GM23338 (cell line): ENCODE measurements around the gene BRF1. TPM values are rescaled to one million over a fixed set of nuclear protein-coding genes. Genes with fewer than 3 reads are reported as not detected.

Experiments used
- ATAC-seq: fragments of 200-7000 bp; cut with Tn5 transposase; 3 replicates; pipeline ENCODE4 v1.9.1; 2020
- DNase-seq: peaks from one replicate; pipeline ENCODE4 v3.0.0-alpha.2; 2015; ENCODE audit warnings: low spot score
- H2AFZ ChIP-seq: fragments of 200-600 bp; sonication (generic); 2 replicates; pipeline ENCODE4 v1.8.0; 2016; ENCODE audit warnings: antibody characterized with exemption, mild to moderate bottlenecking, moderate library complexity
- H3F3A ChIP-seq: fragments of 200-600 bp; sonication (generic); replicated peaks from 2 replicates; pipeline ENCODE4 v1.8.0; 2017; ENCODE audit warnings: antibody characterized with exemption, mixed run types, low read depth
- H3K27ac ChIP-seq: fragments of 200-600 bp; sonication (generic); 2 replicates; pipeline ENCODE4 v1.6.1; 2016; ENCODE audit warnings: low read depth
- H3K27me3 ChIP-seq: fragments of 200-600 bp; sonication (generic); 2 replicates; pipeline ENCODE4 v1.8.0; 2016; ENCODE audit warnings: mild to moderate bottlenecking, mixed run types, moderate library complexity; ENCODE audit not compliant: insufficient read depth
- H3K36me3 ChIP-seq: fragments of 200-600 bp; sonication (generic); 2 replicates; pipeline ENCODE4 v1.8.0; 2016; ENCODE audit warnings: mild to moderate bottlenecking; ENCODE audit not compliant: insufficient read depth
- H3K4me1 ChIP-seq: fragments of 200-600 bp; sonication (generic); 2 replicates; pipeline ENCODE4 v1.8.0; 2016; ENCODE audit warnings: mild to moderate bottlenecking, moderate library complexity; ENCODE audit not compliant: insufficient read depth
- H3K4me2 ChIP-seq: fragments of 200-600 bp; sonication (generic); 2 replicates; pipeline ENCODE4 v1.7.1; 2017; ENCODE audit warnings: mixed run types
- H3K4me3 ChIP-seq: fragments of 200-600 bp; sonication (generic); 2 replicates; pipeline ENCODE4 v1.6.1; 2016; ENCODE audit warnings: mixed run types
- H3K79me2 ChIP-seq: fragments of 200-600 bp; sonication (generic); replicated peaks from 2 replicates; pipeline ENCODE4 v1.8.0; 2017; ENCODE audit warnings: mild to moderate bottlenecking; ENCODE audit not compliant: insufficient read depth
- H3K9me2 ChIP-seq: fragments of 200-600 bp; sonication (generic); 2 replicates; pipeline ENCODE4 v1.8.0; 2017; ENCODE audit not compliant: insufficient read depth
- H4K20me1 ChIP-seq: fragments of 200-600 bp; sonication (generic); replicated peaks from 2 replicates; pipeline ENCODE4 v1.8.0; 2017; ENCODE audit warnings: mild to moderate bottlenecking; ENCODE audit not compliant: insufficient read depth
- H3K27ac Mint-ChIP-seq: 2 replicates; pipeline ENCODE4 v1.8.0; 2020; ENCODE audit warnings: inconsistent platforms, mild to moderate bottlenecking, moderate library complexity, mixed read lengths
- H3K27me3 Mint-ChIP-seq: 3 replicates; pipeline ENCODE4 v1.8.0; 2022; ENCODE audit warnings: low read depth, mild to moderate bottlenecking, moderate library complexity, mixed read lengths, inconsistent platforms; ENCODE audit not compliant: insufficient read depth, poor library complexity
- H3K36me3 Mint-ChIP-seq: 3 replicates; pipeline ENCODE4 v1.8.0; 2021; ENCODE audit warnings: low read depth, mild to moderate bottlenecking, inconsistent platforms, moderate library complexity, mixed read lengths
- H3K4me1 Mint-ChIP-seq: 3 replicates; pipeline ENCODE4 v1.8.0; 2020; ENCODE audit warnings: mild to moderate bottlenecking, inconsistent platforms, mixed read lengths
- H3K4me3 Mint-ChIP-seq: 3 replicates; pipeline ENCODE4 v1.8.0; 2021; ENCODE audit warnings: moderate library complexity, mild to moderate bottlenecking, inconsistent platforms, mixed read lengths
- H3K9me3 Mint-ChIP-seq: 3 replicates; pipeline ENCODE4 v1.8.0; 2020; ENCODE audit warnings: moderate library complexity, mild to moderate bottlenecking, inconsistent platforms, mixed read lengths
- CTCF ChIP-seq, 2 experiments: fragments of 200-600 bp in 1 of 2; sonication (generic) in 1 of 2; conservative IDR thresholded peaks; 2 replicates each; pipeline versions ENCODE4 v1.5.1 to v1.6.1; 2016 to 2017; ENCODE audit warnings: antibody characterized with exemption in 2 of 2, low read depth in 2 of 2, mild to moderate bottlenecking in 2 of 2, moderate library complexity in 1 of 2
- EZH2phosphoT487 ChIP-seq: fragments of 200-600 bp; sonication (generic); IDR thresholded peaks from one replicate; pipeline ENCODE4 v1.8.1; 2018; ENCODE audit warnings: antibody characterized with exemption; ENCODE audit not compliant: unreplicated experiment
- NANOG ChIP-seq: IDR thresholded peaks from 2 replicates; pipeline ENCODE4 v1.6.1; 2016; ENCODE audit warnings: antibody characterized with exemption, borderline replicate concordance
- POLR2AphosphoS5 ChIP-seq: IDR thresholded peaks from 2 replicates; pipeline ENCODE4 v1.6.1; 2016; ENCODE audit warnings: antibody characterized with exemption, low read depth
- REST ChIP-seq: IDR thresholded peaks from one replicate; pipeline ENCODE4 v1.6.1; 2018; ENCODE audit warnings: antibody characterized with exemption; ENCODE audit not compliant: unreplicated experiment
- STAT1 ChIP-seq: IDR thresholded peaks from one replicate; pipeline ENCODE4 v1.6.1; 2016; ENCODE audit warnings: antibody characterized with exemption; ENCODE audit not compliant: unreplicated experiment
- ZNF114 ChIP-seq: fragments of 250-450 bp; sonication (Bioruptor Pico); IDR thresholded peaks from 2 replicates; pipeline ENCODE4 v1.5.0; 2020; ENCODE audit warnings: mild to moderate bottlenecking, moderate library complexity
- polyA plus RNA-seq: library from polyadenylated mRNA; unstranded; fragments of >200 nt; fragmentation: Nextera tagmentation; extraction: Ambion mirVana; gene quantifications from 2 replicates; pipeline ENCODE4 v1.2.1, GENCODE V29; 2016
- total RNA-seq: library from RNA; depleted of rRNA; stranded (reverse); fragments of >200 nt; shearing (Covaris generic); gene quantifications from 2 replicates; pipeline ENCODE4 v1.2.3, GENCODE V29; 2014

The BRF1 gene
- total and polyA plus RNA-seq, 2 experiments from 2014 or later = 8.6 to 29.9 TPM

- Mint-ChIP-seq H3K27me3 (peaks cover 7% of the 10 kb centered on the region), H3K4me3 (no peak overlapping the region), H3K9me3 (no peaks in the 10 kb centered on the region; the same call in 2 of the 3 replicates), H3K36me3 (peaks cover 6% of the 10 kb centered on the region; the same call in 2 of the 3 replicates), H3K4me1 (peaks cover 14% of the 10 kb centered on the region; the same call in 2 of the 3 replicates), H3K27ac (no peak overlapping the region)
- DNase-seq (no peak), ATAC-seq (no peak)
- H3K4me1 ChIP-seq = no peaks in the 10 kb centered on the region
- no peaks in the 10 kb centered on the region for H3K9me2 ChIP-seq
- no peaks in the 10 kb centered on the region for H3K27me3 ChIP-seq
- no peak overlapping the region for H3K4me3 ChIP-seq
- H4K20me1 ChIP-seq = peaks cover 7% of the 10 kb centered on the region; the same call in 1 of the 2 replicates
- no peaks in the 10 kb centered on the region for H3K36me3 ChIP-seq
- H3K4me2 ChIP-seq = no peak overlapping the region
- H3F3A ChIP-seq = 0 out of 2 replicates have a peak, but pooled peaks cover 4% of the 10 kb centered on the region
- TF ChIP-seq CTCF (conservative IDR thresholded peaks at IDR 0.05; ENCODE audit: low read depth in 2 of 2) = no peak
- TF ChIP-seq REST = no peak
- no peak for TF ChIP-seq POLR2AphosphoS5
- TF ChIP-seq NANOG = no peak
- no peak overlapping the region for H2AFZ ChIP-seq
- H3K27ac ChIP-seq = no peak overlapping the region
- peaks cover 60% of the 10 kb centered on the region for H3K79me2 ChIP-seq
Measured at GRCh38 chr14:105337433-105337832, 36.6 kb upstream of the BRF1 start.

- no peaks in the 10 kb centered on the region for H3K36me3 ChIP-seq
- H3K4me3 ChIP-seq = no peak overlapping the region
- no peak overlapping the region for H3K4me3 Mint-ChIP-seq
- peaks cover 9% of the 10 kb centered on the region; the same call in 1 of the 3 replicates for H3K36me3 Mint-ChIP-seq
- H3K27me3 ChIP-seq = no peaks in the 10 kb centered on the region
- 0 out of 2 replicates have a peak, but pooled peaks cover 4% of the 10 kb centered on the region for H3F3A ChIP-seq
- H3K27me3 Mint-ChIP-seq = peaks cover 7% of the 10 kb centered on the region
- ATAC-seq (no peak), DNase-seq (no peak)
- H3K4me1 ChIP-seq = peaks cover 2% of the 10 kb centered on the region; the same call in 1 of the 2 replicates
- peaks cover 14% of the 10 kb centered on the region for H3K4me1 Mint-ChIP-seq
- no peak overlapping the region for H2AFZ ChIP-seq
- no peak overlapping the region for H3K27ac ChIP-seq
- H3K9me2 ChIP-seq = no peaks in the 10 kb centered on the region
- no peak overlapping the region for H3K4me2 ChIP-seq
- H4K20me1 ChIP-seq = peaks cover 14% of the 10 kb centered on the region
- peaks cover 3% of the 10 kb centered on the region for H3K9me3 Mint-ChIP-seq
- H3K79me2 ChIP-seq = peaks cover 60% of the 10 kb centered on the region
- H3K27ac Mint-ChIP-seq = no peak overlapping the region
- TF ChIP-seq ZNF114 (no peak), NANOG (no peak), POLR2AphosphoS5 (no peak), CTCF (conservative IDR thresholded peaks at IDR 0.05; ENCODE audit: low read depth in 2 of 2) (no peak), REST (no peak), STAT1 (no peak), EZH2phosphoT487 (no peak)
Measured at GRCh38 chr14:105336477-105337287, 35.9 kb upstream of the BRF1 start.
